HG03442 (cell line): ENCODE results near the gene RNLS.

Source experiments
- ATAC-seq: cut with Tn5 transposase; IDR thresholded peaks from one replicate; pipeline ENCODE4 v1.9.1; 2021; ENCODE audit warnings: mild to moderate bottlenecking, moderate library complexity; ENCODE audit not compliant: unreplicated experiment

RNLS gene

GRCh38 chr10:88347597-88348304 lies 235.4 kb downstream of the RNLS start:
- ATAC-seq, result no peak

- no peak for ATAC-seq
Measured at GRCh38 chr10:88347022-88347421, 236.1 kb downstream of the RNLS start.

- ATAC-seq, result no peak
Measured at GRCh38 chr10:88346144-88346977, 236.8 kb downstream of the RNLS start.

- ATAC-seq, result no peak
Measured at GRCh38 chr10:88343761-88344484, 239.2 kb downstream of the RNLS start.

- no peak for ATAC-seq
Measured at GRCh38 chr10:88342733-88343310, 240.3 kb downstream of the RNLS start.

- ATAC-seq, result no peak
Measured at GRCh38 chr10:88337134-88337533, 246.0 kb downstream of the RNLS start.

- ATAC-seq, result no peak
Measured at GRCh38 chr10:88336334-88336733, 246.8 kb downstream of the RNLS start.

- ATAC-seq, result no peak
Measured at GRCh38 chr10:88333248-88333630, 249.9 kb downstream of the RNLS start.

- no peak for ATAC-seq
Measured at GRCh38 chr10:88332503-88333247, 250.4 kb downstream of the RNLS start.

GRCh38 chr10:88330174-88330573 lies 252.9 kb downstream of the RNLS start:
- ATAC-seq, result no peak

- no peak for ATAC-seq
Measured at GRCh38 chr10:88322324-88323063, 260.6 kb downstream of the RNLS start.

GRCh38 chr10:88319960-88320517 lies 263.1 kb downstream of the RNLS start:
- no peak for ATAC-seq

- no peak for ATAC-seq
Measured at GRCh38 chr10:88318803-88319202, 264.3 kb downstream of the RNLS start.

GRCh38 chr10:88317099-88317498 lies 266.0 kb downstream of the RNLS start:
- no peak for ATAC-seq

- ATAC-seq, result no peak
Measured at GRCh38 chr10:88316292-88316861, 266.7 kb downstream of the RNLS start.

GRCh38 chr10:88315755-88316154 lies 267.4 kb downstream of the RNLS start:
- ATAC-seq, result no peak

GRCh38 chr10:88314362-88314761 lies 268.8 kb downstream of the RNLS start:
- ATAC-seq, result no peak

GRCh38 chr10:88313878-88314277 lies 269.2 kb downstream of the RNLS start:
- no peak for ATAC-seq

GRCh38 chr10:88312855-88313254 lies 270.3 kb downstream of the RNLS start:
- no peak for ATAC-seq
